Fibroblast of mammary gland (primary cell): ENCODE results near the gene PRADC1.

Experiments used
- DNase-seq: peaks from one replicate; pipeline ENCODE4 v3.0.0-alpha.2; 2010; ENCODE audit warnings: low read depth
- H3K4me3 ChIP-seq: 2 replicates; pipeline ENCODE4 v1.5.1; 2011; ENCODE audit warnings: low read depth, mild to moderate bottlenecking, low read length, moderate library complexity; ENCODE audit not compliant: control insufficient read depth
- CTCF ChIP-seq: conservative IDR thresholded peaks from 2 replicates; pipeline ENCODE4 v1.5.1; 2011; ENCODE audit warnings: low read depth, low read length, inconsistent platforms; ENCODE audit not compliant: control insufficient read depth, insufficient read depth

Gene PRADC1

GRCh38 chr2:73255007-73255644 lies 22.1 kb upstream of the PRADC1 start:
- TF ChIP-seq CTCF = no peak
- no peak overlapping the region for H3K4me3 ChIP-seq
- DNase-seq = no peak

DNA sequence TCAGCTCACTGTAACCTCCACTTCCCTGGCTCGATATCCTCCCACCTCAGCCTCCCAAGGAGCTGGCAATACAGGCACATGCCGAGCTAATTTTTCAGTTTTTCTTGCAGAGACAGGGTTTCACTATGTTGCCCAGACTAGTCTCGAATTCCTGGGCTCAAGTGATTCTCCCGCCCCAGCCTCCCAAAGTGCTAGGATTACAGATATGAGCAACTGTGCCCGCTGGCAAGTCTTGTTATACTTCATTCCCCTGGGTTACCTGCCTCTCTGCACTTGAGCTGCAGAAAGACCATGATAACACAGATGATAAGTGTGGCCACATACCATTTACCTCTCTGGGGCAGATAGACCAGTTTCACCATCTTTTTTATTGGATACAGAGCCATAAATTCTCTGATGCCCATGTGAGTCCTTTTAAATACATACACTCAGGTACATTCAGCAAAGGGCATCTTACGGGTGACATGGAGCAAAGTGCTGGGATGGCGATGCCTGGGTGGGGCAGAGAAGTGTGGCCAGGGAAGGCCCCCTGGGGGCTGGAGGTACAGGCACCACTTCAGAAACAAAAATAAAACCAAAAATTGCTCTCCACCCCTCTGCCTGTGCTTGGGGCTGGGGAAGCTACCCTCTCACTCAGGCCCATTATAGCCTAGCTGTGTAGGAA lies 21.4 kb upstream of the PRADC1 start:
- no peak overlapping the region for H3K4me3 ChIP-seq
- DNase-seq = no peak
- no peak for TF ChIP-seq CTCF

- no peak overlapping the region for H3K4me3 ChIP-seq
- TF ChIP-seq CTCF = no peak
- DNase-seq = no peak
These were observed 20.9 kb upstream of the PRADC1 start for GRCh38 chr2:73253901-73254300.

GRCh38 chr2:73253400-73253799 lies 20.4 kb upstream of the PRADC1 start:
- DNase-seq = no peak
- TF ChIP-seq CTCF = no peak
- no peak overlapping the region for H3K4me3 ChIP-seq

DNA sequence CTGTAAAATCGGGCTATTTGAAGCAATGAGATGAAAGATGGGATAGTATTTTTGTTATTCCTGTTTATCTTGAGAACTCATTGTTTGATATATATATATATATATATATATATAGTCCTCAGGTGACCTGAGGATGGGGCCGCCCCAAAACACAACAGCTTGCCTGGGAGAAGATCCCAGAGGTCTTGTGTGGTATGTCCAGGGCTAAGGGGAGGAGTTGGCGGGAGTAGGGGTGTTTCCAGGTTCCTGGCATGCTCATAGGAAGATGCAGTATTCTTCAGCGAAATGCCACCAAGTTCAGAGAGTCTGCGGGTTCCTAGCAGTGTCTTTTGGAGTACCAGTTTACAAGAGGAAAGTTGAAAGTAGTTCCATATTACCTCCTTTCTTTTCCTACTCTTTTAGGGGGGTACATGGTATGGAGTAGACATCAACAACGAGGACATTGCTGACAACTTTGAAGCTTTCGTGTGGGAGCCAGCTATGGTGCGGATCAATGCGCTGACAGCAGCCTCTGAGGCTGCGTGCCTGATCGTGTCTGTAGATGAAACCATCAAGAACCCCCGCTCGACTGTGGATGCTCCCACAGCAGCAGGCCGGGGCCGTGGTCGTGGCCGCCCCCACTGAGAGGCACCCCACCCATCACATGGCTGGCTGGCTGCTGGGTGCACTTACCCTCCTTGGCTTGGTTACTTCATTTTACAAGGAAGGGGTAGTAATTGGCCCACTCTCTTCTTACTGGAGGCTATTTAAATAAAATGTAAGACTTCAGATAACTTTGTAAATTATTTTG lies 19.4 kb upstream of the PRADC1 start:
- DNase-seq = no peak
- TF ChIP-seq CTCF = no peak
- H3K4me3 ChIP-seq = no peak overlapping the region

DNA sequence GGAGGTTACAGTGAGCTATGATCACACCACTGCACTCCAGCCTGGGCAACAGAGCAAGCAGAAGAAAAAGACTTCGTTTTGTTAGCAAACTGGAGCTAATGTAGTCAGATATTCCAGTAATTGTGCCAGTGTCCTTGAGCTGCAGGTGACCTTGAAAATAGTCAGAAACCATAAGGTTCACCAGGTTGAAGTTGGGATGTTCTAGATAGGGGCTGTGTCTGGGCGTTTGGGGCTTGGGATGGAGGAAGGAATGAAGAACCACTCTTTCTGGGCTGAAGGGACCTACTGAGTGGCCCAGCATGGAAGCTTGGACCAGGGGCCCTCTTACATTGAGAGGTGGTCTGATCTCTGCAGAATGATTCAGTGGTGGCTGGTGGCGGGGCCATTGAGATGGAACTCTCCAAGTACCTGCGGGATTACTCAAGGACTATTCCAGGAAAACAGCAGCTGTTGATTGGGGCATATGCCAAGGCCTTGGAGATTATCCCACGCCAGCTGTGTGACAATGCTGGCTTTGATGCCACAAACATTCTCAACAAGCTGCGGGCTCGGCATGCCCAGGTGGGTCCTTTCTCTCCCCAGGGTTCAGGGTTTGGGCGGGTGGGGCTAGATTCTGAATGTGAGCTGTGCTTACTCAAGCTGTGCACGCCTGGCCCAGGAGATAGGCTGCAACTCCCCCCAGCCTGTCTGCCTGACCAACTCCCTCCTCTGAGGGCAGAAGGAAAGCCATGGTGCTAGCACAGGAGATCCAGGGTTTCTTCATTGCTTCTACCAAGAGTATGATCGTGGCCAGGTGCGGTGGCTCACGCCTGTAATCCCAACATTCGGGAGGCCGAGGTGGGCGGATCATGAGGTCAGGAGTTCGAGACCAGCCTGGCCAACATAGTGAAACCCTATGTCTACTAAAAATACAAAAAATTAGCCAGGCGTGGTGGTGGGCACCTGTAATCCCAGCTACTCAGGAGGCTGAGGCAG lies 18.1 kb upstream of the PRADC1 start:
- no peak for TF ChIP-seq CTCF
- DNase-seq = no peak

More for the DNA sequence above, 18.1 kb upstream of the PRADC1 start:
- H3K4me3 ChIP-seq = no peak overlapping the region
